ENCODE measurements around the gene CENPO. TPM values are rescaled to one million over a fixed set of nuclear protein-coding genes. Genes with fewer than 3 reads are reported as not detected.
A peak's percentile ranks its signal among the peaks of the same experiment; 100 is the strongest.

The CENPO gene
- polyA plus RNA-seq, 4 donors, result 19.2 to 23.0 (median 20.9) TPM

- DNase-seq (ENCODE audit: low read depth in 4 of 4, low spot score in 3 of 4), result no peak
These were observed 63.6 kb downstream of the CENPO start for GRCh38 chr2:24856791-24857211.

DNA sequence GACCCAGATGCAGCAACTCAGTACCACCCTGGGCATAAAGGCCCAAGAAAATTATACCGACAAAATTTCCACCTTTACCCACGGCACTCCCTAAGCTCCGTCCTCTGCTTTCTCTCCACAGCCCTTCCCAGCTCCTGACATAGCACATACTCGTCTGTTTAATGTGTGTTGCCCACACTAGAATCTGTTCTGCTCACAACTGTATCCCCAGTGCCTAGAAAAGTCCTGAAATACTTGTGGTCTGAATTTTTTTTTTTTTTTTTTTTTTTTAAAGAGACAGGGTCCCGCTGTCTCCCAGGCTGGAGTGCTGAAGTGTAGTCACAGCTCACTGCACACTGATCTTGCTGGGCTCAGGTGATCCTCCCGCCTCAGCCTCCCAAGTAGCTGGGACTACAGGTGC lies 64.5 kb downstream of the CENPO start:
- DNase-seq (ENCODE audit: low read depth in 4 of 4, low spot score in 3 of 4), result no peak

DNA sequence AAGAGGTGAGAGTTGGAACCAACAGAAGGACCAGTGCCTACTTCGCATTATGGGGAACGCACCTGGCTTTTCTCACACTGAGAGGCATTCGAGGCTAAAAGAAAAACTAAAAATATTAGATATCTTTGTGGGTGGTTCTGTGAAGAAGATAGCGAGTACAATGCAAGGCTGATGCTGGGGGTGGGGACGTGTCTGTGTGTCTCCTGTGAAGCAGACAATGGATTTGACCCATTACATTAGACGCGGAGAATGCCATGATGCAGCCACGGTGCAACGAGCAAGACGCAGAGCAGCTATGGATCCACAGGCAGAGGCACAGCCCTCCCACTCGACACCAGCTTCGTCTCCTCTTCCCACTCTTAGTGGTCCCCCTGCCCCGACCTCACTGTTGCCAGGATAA lies 65.8 kb downstream of the CENPO start:
- DNase-seq (ENCODE audit: low read depth in 4 of 4, low spot score in 3 of 4), result no peak

DNA sequence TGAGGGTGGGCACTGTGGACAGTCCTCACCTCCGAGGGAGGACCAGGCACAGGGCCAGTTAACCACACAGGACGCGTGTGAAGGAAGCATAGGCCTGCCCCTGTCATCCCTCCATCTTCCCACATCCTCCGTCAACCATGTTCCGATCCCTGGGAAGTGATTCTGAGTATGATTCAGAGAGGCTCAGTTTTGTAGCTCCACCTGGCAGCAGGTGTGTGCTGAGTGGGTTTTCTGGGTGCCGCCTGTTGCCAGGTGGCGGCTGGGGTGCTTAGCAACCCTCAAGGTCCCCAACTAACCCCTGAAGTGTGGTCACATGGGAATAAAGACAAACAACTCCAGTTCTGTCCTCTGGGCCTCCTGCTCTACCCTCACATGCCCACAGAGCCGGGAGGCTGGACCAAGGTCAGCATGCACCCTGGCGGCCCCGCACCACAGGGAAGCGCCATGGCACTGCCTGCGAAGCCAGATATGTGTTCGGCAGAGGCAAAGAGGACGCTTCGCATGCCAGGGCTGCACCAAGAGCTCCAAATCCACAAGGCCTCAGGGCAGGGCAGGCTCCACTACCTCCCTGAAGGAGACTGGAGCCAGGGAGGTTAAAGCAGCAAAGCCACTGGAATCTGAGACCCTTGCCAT lies 66.9 kb downstream of the CENPO start:
- DNase-seq (ENCODE audit: low read depth in 4 of 4, low spot score in 3 of 4), result no peak

DNA sequence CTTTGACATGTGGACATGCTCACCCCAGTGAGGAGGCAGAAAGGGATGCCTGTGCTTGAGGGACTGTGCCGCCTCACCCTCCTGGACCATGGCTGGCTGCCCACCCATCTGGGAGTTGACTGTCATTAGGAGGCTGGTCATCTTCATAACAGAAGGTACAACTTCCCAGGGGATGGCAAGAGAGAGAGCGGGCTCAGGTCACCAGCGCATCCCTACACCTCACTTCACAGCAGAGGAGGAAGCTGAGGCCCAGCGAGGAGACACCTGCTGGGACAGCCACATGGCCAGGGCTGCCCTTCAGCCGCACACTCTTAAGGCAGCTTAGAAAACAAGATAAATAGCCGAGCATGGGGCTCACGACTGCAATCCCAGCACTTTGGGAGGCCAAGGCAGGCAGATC lies 67.4 kb downstream of the CENPO start:
- no peak for DNase-seq (ENCODE audit: low read depth in 4 of 4, low spot score in 3 of 4)

DNA sequence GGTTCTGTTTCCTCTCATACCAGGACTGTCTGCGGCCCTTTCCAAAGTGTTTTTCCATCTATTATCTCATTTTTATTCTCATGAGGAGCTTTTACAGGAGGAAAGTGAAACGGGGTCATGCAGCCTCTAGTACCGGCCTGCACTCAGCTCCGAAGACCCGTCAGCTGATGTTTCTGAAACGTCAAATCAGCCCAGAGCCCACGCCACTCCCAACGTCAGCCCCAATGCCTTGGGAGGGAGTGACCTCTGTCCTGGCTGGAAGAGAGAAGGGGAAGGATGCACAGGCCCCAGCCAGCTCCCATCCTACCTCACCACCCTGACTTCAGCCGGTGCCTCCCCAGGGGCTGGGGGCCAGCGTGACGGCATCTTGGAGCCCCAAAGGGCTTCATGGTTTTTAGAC lies 68.3 kb downstream of the CENPO start:
- DNase-seq (ENCODE audit: low read depth in 4 of 4, low spot score in 3 of 4), result no peak

- no peak for DNase-seq (ENCODE audit: low read depth in 4 of 4, low spot score in 3 of 4)
These were observed 70.4 kb downstream of the CENPO start for GRCh38 chr2:24863641-24864040.

DNA sequence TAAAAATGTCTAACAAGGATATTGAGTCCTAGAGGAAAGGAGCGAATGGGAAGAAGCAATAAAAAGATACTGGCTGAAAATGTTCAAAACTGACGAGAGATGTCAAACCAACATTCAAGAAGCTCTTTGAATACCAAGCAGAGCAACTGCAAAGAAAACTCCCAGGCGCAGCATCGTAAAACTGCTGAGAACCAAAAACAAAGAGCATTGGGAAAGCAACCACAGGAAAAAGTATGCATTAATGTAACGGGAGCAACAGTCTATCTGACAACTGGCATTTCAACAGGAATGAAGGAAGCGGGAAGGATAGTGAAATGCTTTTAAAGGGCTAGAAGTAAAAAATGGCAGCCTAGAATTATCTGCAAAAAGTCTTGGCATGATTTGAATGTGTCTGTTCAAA lies 73.7 kb downstream of the CENPO start:
- no peak for DNase-seq (ENCODE audit: low read depth in 4 of 4, low spot score in 3 of 4)

DNA sequence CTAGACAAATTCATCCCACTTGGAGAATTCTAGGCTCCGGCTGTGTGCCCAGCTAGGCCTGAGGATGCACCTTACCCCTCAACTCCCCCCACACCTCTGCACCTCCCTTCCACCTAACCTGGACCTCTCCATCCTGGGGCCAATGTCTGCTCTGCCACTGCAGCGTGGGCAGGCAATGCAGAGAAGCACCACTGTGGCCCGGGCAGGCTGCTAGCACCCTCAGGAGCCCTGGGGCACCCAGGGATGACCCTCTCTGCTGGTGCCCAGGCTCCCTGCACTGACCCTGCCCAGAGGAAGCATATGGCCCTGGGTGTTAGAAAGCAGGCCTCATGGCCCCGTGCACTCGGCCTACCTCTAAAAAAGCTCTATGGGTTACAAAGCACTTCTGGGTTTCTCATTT lies 77.2 kb downstream of the CENPO start:
- no peak for DNase-seq (ENCODE audit: low read depth in 4 of 4, low spot score in 3 of 4)

DNA sequence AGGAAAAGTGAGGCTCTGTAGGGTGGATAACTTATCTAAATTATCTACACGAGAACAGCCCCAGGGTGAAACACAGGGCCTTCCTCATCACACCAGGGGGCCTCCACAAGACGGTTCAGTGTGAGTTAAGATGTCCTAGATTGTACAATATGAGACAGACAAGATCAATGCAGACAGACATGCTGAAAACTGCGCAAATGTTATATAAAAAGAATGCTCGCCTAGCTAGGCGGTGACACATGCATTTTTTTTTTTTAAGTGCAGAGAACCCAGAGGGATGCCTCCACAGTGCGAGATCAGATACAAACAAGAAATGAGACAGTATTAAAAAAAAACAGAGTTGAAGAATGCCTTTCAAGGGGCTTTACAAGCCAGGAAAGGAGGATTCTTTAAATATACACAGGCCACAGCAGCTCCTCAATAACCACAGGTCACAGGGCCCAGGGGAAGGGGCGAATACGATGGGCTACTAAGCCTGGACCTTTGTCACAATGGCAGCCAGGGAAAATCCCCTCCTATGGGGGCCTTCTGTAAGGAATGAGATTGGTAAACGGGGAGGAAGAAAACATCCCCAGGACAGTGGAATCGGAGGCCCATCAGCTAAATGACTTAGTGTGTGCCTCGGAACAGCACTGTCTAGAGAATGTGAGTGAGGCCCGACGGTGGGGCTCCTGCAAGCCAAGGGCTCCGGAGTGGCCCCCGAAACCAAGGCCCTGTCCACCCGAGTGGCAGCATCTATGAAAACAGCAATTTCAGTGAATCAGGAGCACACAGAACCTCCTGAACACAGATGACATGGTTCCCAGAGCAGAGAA lies 77.9 kb downstream of the CENPO start:
- DNase-seq (ENCODE audit: low read depth in 4 of 4, low spot score in 3 of 4), result no peak

- peak in 1 of 4 donors; percentile 22 for DNase-seq (ENCODE audit: low read depth in 4 of 4, low spot score in 3 of 4)
These were observed 78.7 kb downstream of the CENPO start for GRCh38 chr2:24871852-24872333.

Other genes starting within 250 kb of the CENPO start
- 10 to 100 TPM; 35.1 to 41.2 (median 38.3) TPM for gene PTRHD1, start within 50 bp of the CENPO start, polyA plus RNA-seq (ENCODE audit: insufficient read length in 4 of 4)
- 10 to 100 TPM; 16.0 to 45.5 (median 22.9) TPM for gene ADCY3, start 126.8 kb downstream of the CENPO start, polyA plus RNA-seq (ENCODE audit: insufficient read length in 4 of 4)
- 10 to 100 TPM in 3 of 4 donors, 1 to 10 TPM in 1; 6.5 to 10.4 (median 10.1) TPM for gene DNAJC27, start 178.5 kb downstream of the CENPO start, polyA plus RNA-seq (ENCODE audit: insufficient read length in 4 of 4)
- gene EFR3B, start 248.7 kb downstream of the CENPO start, polyA plus RNA-seq (ENCODE audit: insufficient read length in 4 of 4), result 1 to 10 TPM; 4.7 to 8.2 (median 6.0) TPM

Measured in left renal pelvis (tissue), 4 donors.